ENCODE results near the gene EFTUD2.

DNA sequence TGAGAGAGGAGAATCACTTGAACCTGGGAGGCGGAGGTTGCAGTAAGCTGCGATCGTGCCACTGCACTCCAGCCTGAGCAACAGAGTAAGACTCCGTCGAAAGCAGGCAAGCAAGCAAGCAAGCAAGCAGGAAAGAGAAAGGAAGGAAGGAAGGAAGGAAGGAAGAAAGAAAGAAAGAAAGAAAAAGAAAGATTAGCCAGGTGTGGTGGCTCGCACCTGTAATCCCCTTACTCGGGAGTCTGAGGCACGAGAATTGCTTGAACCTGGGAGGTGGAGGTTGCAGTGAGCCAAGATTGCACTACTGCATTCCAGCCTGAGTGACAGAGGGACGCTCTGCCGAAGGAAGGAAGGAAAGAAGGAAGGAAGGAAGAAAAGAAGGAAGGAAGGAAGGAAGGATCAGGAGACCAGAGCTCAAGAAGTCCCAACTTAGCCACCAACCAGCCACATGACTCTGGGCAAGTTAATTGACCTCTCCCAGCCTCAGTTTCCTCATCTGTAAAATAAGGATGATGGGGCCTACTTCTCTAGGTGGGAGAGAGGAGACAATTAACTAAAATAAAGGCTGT lies 9.6 kb upstream of the EFTUD2 start:
- TF ChIP-seq, protein P1, sequence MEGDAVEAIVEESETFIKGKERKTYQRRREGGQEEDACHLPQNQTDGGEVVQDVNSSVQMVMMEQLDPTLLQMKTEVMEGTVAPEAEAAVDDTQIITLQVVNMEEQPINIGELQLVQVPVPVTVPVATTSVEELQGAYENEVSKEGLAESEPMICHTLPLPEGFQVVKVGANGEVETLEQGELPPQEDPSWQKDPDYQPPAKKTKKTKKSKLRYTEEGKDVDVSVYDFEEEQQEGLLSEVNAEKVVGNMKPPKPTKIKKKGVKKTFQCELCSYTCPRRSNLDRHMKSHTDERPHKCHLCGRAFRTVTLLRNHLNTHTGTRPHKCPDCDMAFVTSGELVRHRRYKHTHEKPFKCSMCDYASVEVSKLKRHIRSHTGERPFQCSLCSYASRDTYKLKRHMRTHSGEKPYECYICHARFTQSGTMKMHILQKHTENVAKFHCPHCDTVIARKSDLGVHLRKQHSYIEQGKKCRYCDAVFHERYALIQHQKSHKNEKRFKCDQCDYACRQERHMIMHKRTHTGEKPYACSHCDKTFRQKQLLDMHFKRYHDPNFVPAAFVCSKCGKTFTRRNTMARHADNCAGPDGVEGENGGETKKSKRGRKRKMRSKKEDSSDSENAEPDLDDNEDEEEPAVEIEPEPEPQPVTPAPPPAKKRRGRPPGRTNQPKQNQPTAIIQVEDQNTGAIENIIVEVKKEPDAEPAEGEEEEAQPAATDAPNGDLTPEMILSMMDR (IDR thresholded peaks at IDR 0.05): no peak
- no peak for TF ChIP-seq POLR2A (IDR thresholded peaks at IDR 0.05)
